Effector memory CD8-positive, alpha-beta T cell (primary cell): ENCODE measurements around the gene VAMP4.
"Not testable (repeated sequence)": the region's sequence is repeated elsewhere in the genome, so short reads cannot be mapped to it uniquely, and the experiment has no call there.

Experiments used
- ATAC-seq: fragments of 150-1000 bp; cut with Tn5 transposase; replicated peaks from 2 replicates; pipeline ENCODE4 v1.10.0; 2021; ENCODE audit warnings: mild to moderate bottlenecking, moderate library complexity
- DNase-seq, 3 experiments: peaks; one replicate each; pipeline ENCODE4 v3.0.0; 2021
- H3K27ac Mint-ChIP-seq, 2 donors: one replicate each; pipeline ENCODE4 v1.8.0; 2022; ENCODE audit warnings: mild to moderate bottlenecking in 2 of 2, mixed read lengths in 2 of 2, moderate library complexity in 2 of 2
- H3K27me3 Mint-ChIP-seq, 2 donors: one replicate each; pipeline ENCODE4 v1.8.0; 2022; ENCODE audit warnings: mixed read lengths in 2 of 2
- H3K36me3 Mint-ChIP-seq: one replicate; pipeline ENCODE4 v1.8.0; 2022; ENCODE audit warnings: mild to moderate bottlenecking, moderate library complexity, mixed read lengths; ENCODE audit not compliant: insufficient read depth
- H3K4me1 Mint-ChIP-seq, 2 donors: one replicate each; pipeline ENCODE4 v1.8.0; 2022; ENCODE audit warnings: low read depth in 2 of 2, mixed read lengths in 2 of 2
- H3K4me3 Mint-ChIP-seq, 2 donors: one replicate each; pipeline ENCODE4 v1.8.0; 2022; ENCODE audit warnings: mild to moderate bottlenecking in 2 of 2, mixed read lengths in 2 of 2, moderate library complexity in 2 of 2
- H3K9me3 Mint-ChIP-seq, 2 donors: one replicate each; pipeline ENCODE4 v1.8.0; 2022; ENCODE audit warnings: mixed read lengths in 2 of 2

Gene VAMP4

GRCh38 chr1:171712341-171712740, 29.5 kb downstream of the VAMP4 start:
- peaks cover 32% of the 10 kb centered on the region for H3K36me3 Mint-ChIP-seq
- DNase-seq = no peak
- H3K27me3 Mint-ChIP-seq = no peaks in the 10 kb centered on the region
- H3K4me3 Mint-ChIP-seq = no peak overlapping the region
- peaks cover 0 to 4% of the 10 kb centered on the region in 2 donors for H3K4me1 Mint-ChIP-seq
- peak overlapping the region in 1 of 2 donors; percentile 7 for H3K27ac Mint-ChIP-seq
- no peaks in the 10 kb centered on the region for H3K9me3 Mint-ChIP-seq
- ATAC-seq = no peak

GRCh38 chr1:171711643-171712042, 30.2 kb downstream of the VAMP4 start:
- ATAC-seq = no peak
- H3K4me1 Mint-ChIP-seq = peaks cover 0 to 4% of the 10 kb centered on the region in 2 donors
- no peak overlapping the region for H3K27ac Mint-ChIP-seq
- no peak for DNase-seq
- H3K27me3 Mint-ChIP-seq = no peaks in the 10 kb centered on the region
- no peak overlapping the region for H3K4me3 Mint-ChIP-seq
- no peaks in the 10 kb centered on the region for H3K9me3 Mint-ChIP-seq
- H3K36me3 Mint-ChIP-seq = peaks cover 35% of the 10 kb centered on the region

GRCh38 chr1:171707583-171707982, 34.3 kb downstream of the VAMP4 start:
- ATAC-seq = no peak
- peaks cover 62% of the 10 kb centered on the region for H3K36me3 Mint-ChIP-seq

GRCh38 chr1:171702598-171702997, 39.3 kb downstream of the VAMP4 start:
- no peak overlapping the region for H3K27ac Mint-ChIP-seq
- H3K36me3 Mint-ChIP-seq = peaks cover 47% of the 10 kb centered on the region
- no peaks in the 10 kb centered on the region for H3K4me1 Mint-ChIP-seq
- H3K4me3 Mint-ChIP-seq = no peak overlapping the region
- H3K9me3 Mint-ChIP-seq = peaks cover 0 to under 1% of the 10 kb centered on the region in 2 donors
- H3K27me3 Mint-ChIP-seq = no peaks in the 10 kb centered on the region
- DNase-seq (no peak), ATAC-seq (no peak)

More at GRCh38 chr1:171707583-171707982, 34.3 kb downstream of the VAMP4 start:
- H3K27ac Mint-ChIP-seq = no peak overlapping the region
- no peaks in the 10 kb centered on the region for H3K27me3 Mint-ChIP-seq
- peaks cover 0 to 3% of the 10 kb centered on the region in 2 donors for H3K4me1 Mint-ChIP-seq
- no peak for DNase-seq
- H3K4me3 Mint-ChIP-seq = no peak overlapping the region
- H3K9me3 Mint-ChIP-seq = no peaks in the 10 kb centered on the region

GRCh38 chr1:171699531-171699930, 42.3 kb downstream of the VAMP4 start:
- no peak overlapping the region for H3K27ac Mint-ChIP-seq
- H3K27me3 Mint-ChIP-seq = no peaks in the 10 kb centered on the region
- DNase-seq (no peak), ATAC-seq (no peak)
- peaks cover 3 to 13% of the 10 kb centered on the region in 2 donors for H3K9me3 Mint-ChIP-seq
- H3K36me3 Mint-ChIP-seq = peaks cover 32% of the 10 kb centered on the region
- no peak overlapping the region for H3K4me3 Mint-ChIP-seq
- H3K4me1 Mint-ChIP-seq = no peaks in the 10 kb centered on the region

- H3K4me1 Mint-ChIP-seq, H3K36me3 Mint-ChIP-seq, H3K27ac Mint-ChIP-seq: not testable (repeated sequence)
Observed at GRCh38 chr1:171695772-171696171, 46.1 kb downstream of the VAMP4 start.

GRCh38 chr1:171693541-171693940, 48.3 kb downstream of the VAMP4 start:
- H3K4me3 Mint-ChIP-seq, DNase-seq, H3K36me3 Mint-ChIP-seq, H3K4me1 Mint-ChIP-seq, H3K27ac Mint-ChIP-seq, ATAC-seq, H3K27me3 Mint-ChIP-seq: not testable (repeated sequence)
- peaks cover 3 to 13% of the 10 kb centered on the region in 2 donors for H3K9me3 Mint-ChIP-seq

More at GRCh38 chr1:171695772-171696171, 46.1 kb downstream of the VAMP4 start:
- not testable (repeated sequence) for ATAC-seq, DNase-seq, H3K27me3 Mint-ChIP-seq, H3K4me3 Mint-ChIP-seq
- peaks cover 3 to 13% of the 10 kb centered on the region in 2 donors for H3K9me3 Mint-ChIP-seq

GRCh38 chr1:171683870-171684269, 58.0 kb downstream of the VAMP4 start:
- Mint-ChIP-seq H3K36me3 (no peaks in the 10 kb centered on the region), H3K4me1 (no peaks in the 10 kb centered on the region), H3K9me3 (peaks cover 0 to 9% of the 10 kb centered on the region in 2 donors), H3K27me3 (peaks cover 6 to 36% of the 10 kb centered on the region in 2 donors), H3K27ac (no peak overlapping the region), H3K4me3 (no peak overlapping the region)
- no peak for ATAC-seq
- no peak for DNase-seq

- DNase-seq = no peak
- peaks cover 12 to 39% of the 10 kb centered on the region in 2 donors for H3K27me3 Mint-ChIP-seq
- ATAC-seq = no peak
- no peak overlapping the region for H3K27ac Mint-ChIP-seq
- H3K4me3 Mint-ChIP-seq = no peak overlapping the region
- no peaks in the 10 kb centered on the region for H3K36me3 Mint-ChIP-seq
- H3K9me3 Mint-ChIP-seq = no peaks in the 10 kb centered on the region
- H3K4me1 Mint-ChIP-seq = no peaks in the 10 kb centered on the region
Observed at GRCh38 chr1:171680339-171680738, 61.5 kb downstream of the VAMP4 start.

- ATAC-seq (no peak), DNase-seq (no peak)
- Mint-ChIP-seq H3K27ac (no peak overlapping the region), H3K9me3 (no peaks in the 10 kb centered on the region), H3K36me3 (no peaks in the 10 kb centered on the region), H3K27me3 (peaks cover 6 to 10% of the 10 kb centered on the region in 2 donors), H3K4me1 (no peaks in the 10 kb centered on the region), H3K4me3 (no peak overlapping the region)
Observed at GRCh38 chr1:171676823-171677222, 65.0 kb downstream of the VAMP4 start.

- ATAC-seq (no peak), DNase-seq (no peak)
- Mint-ChIP-seq H3K4me3 (no peak overlapping the region), H3K9me3 (no peaks in the 10 kb centered on the region), H3K27me3 (peaks cover 6 to 21% of the 10 kb centered on the region in 2 donors), H3K27ac (no peak overlapping the region), H3K36me3 (no peaks in the 10 kb centered on the region), H3K4me1 (no peaks in the 10 kb centered on the region)
Observed at GRCh38 chr1:171674431-171675405, 67.1 kb downstream of the VAMP4 start.

- Mint-ChIP-seq H3K27ac (no peak overlapping the region), H3K4me1 (no peaks in the 10 kb centered on the region), H3K36me3 (no peaks in the 10 kb centered on the region), H3K9me3 (no peaks in the 10 kb centered on the region), H3K4me3 (no peak overlapping the region), H3K27me3 (peaks cover 5 to 14% of the 10 kb centered on the region in 2 donors)
- ATAC-seq (no peak), DNase-seq (no peak)
Observed at GRCh38 chr1:171670739-171671138, 71.1 kb downstream of the VAMP4 start.

GRCh38 chr1:171668372-171668771, 73.5 kb downstream of the VAMP4 start:
- no peak overlapping the region for H3K27ac Mint-ChIP-seq
- no peaks in the 10 kb centered on the region for H3K36me3 Mint-ChIP-seq
- ATAC-seq (no peak), DNase-seq (no peak)
- H3K9me3 Mint-ChIP-seq = no peaks in the 10 kb centered on the region
- H3K4me1 Mint-ChIP-seq = no peaks in the 10 kb centered on the region
- H3K4me3 Mint-ChIP-seq = no peak overlapping the region
- peaks cover 14 to 25% of the 10 kb centered on the region in 2 donors for H3K27me3 Mint-ChIP-seq
